ENCODE results near the gene APBB1IP. TPM values are rescaled to one million over a fixed set of nuclear protein-coding genes. Genes with fewer than 3 reads are reported as not detected.
A peak's percentile ranks its signal among the peaks of the same experiment; 100 is the strongest.

The APBB1IP gene
- polyA plus RNA-seq, 3 donors = 24.6 to 78.7 (median 45.4) TPM

GRCh38 chr10:26407406-26407969 is 30.7 kb upstream of the APBB1IP start:
- H3K36me3 ChIP-seq (replicated peaks in 1 of 2; ENCODE audit: control insufficient read depth in 1 of 2, insufficient read depth in 2 of 2, low read length in 2 of 2) = no peaks in the 10 kb centered on the region
- WGBS (ENCODE audit: insufficient coverage) = no CpG with 5 or more reads among the region's 2 CpGs
- no peaks in the 10 kb centered on the region for H3K79me2 ChIP-seq (ENCODE audit: insufficient read depth, low read length)
- H2AFZ ChIP-seq (ENCODE audit: insufficient read depth, low read depth, low read length, poor library complexity, severe bottlenecking) = no peak overlapping the region
- Mint-ChIP-seq H3K9me3 (peaks cover 0 to 3% (median 0%) of the 10 kb centered on the region in 7 donors), H3K27me3 (ENCODE audit: low read depth in 3 of 3) (peaks cover 0 to 3% (median 0%) of the 10 kb centered on the region in 3 donors), H3K4me3 (no peak overlapping the region), H3K36me3 (no peaks in the 10 kb centered on the region), H3K4me1 (peaks cover 22% of the 10 kb centered on the region), H3K27ac (peak overlapping the region; percentile 15 to 87 (median 60))
- H3K4me3 ChIP-seq (replicated peaks in 1 of 3; ENCODE audit: low read depth in 2 of 3, low read length in 3 of 3) = no peak overlapping the region
- TF ChIP-seq CTCF (IDR thresholded peaks at IDR 0.05) = no peak
- no peaks in the 10 kb centered on the region for H3K27me3 ChIP-seq (ENCODE audit: control insufficient read depth in 2 of 2, insufficient read depth in 2 of 2, low read length in 2 of 2)
- peaks cover 9 to 11% of the 10 kb centered on the region in 2 donors for H3K4me1 ChIP-seq (ENCODE audit: control insufficient read depth in 1 of 2, insufficient read depth in 2 of 2, low read length in 2 of 2)
- H3K4me2 ChIP-seq (replicated peaks; ENCODE audit: extremely low read depth, low read length, poor library complexity, severe bottlenecking) = no peak overlapping the region
- no peaks in the 10 kb centered on the region for H4K20me1 ChIP-seq (ENCODE audit: insufficient read depth, low read length)
- intact Hi-C loops (cut with micrococcal nuclease) = no loop called here
- no peaks in the 10 kb centered on the region for H3K9me3 ChIP-seq (replicated peaks in 1 of 2; ENCODE audit: control insufficient read depth in 1 of 2, insufficient read depth in 1 of 2, low read length in 2 of 2)
- no peak overlapping the region for H3K9ac ChIP-seq (ENCODE audit: insufficient read depth, low read length, poor library complexity, severe bottlenecking)
- peak; percentile 74 to 90 (median 83) for DNase-seq
- peak overlapping the region in 1 of 2 donors; percentile 54 for H3K27ac ChIP-seq (ENCODE audit: low read depth in 1 of 2, low read length in 2 of 2)

GRCh38 chr10:26408858-26409494 is 29.2 kb upstream of the APBB1IP start:
- Histone ChIP-seq H3K9me3 (replicated peaks in 1 of 2; ENCODE audit: control insufficient read depth in 1 of 2, insufficient read depth in 1 of 2, low read length in 2 of 2) (no peaks in the 10 kb centered on the region), H2AFZ (ENCODE audit: insufficient read depth, low read depth, low read length, poor library complexity, severe bottlenecking) (no peak overlapping the region), H3K36me3 (replicated peaks in 1 of 2; ENCODE audit: control insufficient read depth in 1 of 2, insufficient read depth in 2 of 2, low read length in 2 of 2) (no peaks in the 10 kb centered on the region), H3K4me3 (replicated peaks in 1 of 3; ENCODE audit: low read depth in 2 of 3, low read length in 3 of 3) (no peak overlapping the region), H3K4me2 (replicated peaks; ENCODE audit: extremely low read depth, low read length, poor library complexity, severe bottlenecking) (no peak overlapping the region), H3K27ac (ENCODE audit: low read depth in 1 of 2, low read length in 2 of 2) (no peak overlapping the region), H3K9ac (ENCODE audit: insufficient read depth, low read length, poor library complexity, severe bottlenecking) (no peak overlapping the region), H4K20me1 (ENCODE audit: insufficient read depth, low read length) (no peaks in the 10 kb centered on the region), H3K27me3 (ENCODE audit: control insufficient read depth in 2 of 2, insufficient read depth in 2 of 2, low read length in 2 of 2) (no peaks in the 10 kb centered on the region), H3K4me1 (ENCODE audit: control insufficient read depth in 1 of 2, insufficient read depth in 2 of 2, low read length in 2 of 2) (peaks cover 19 to 20% of the 10 kb centered on the region in 2 donors), H3K79me2 (ENCODE audit: insufficient read depth, low read length) (no peaks in the 10 kb centered on the region)
- no CpG with 5 or more reads among the region's 5 CpGs for WGBS (ENCODE audit: insufficient coverage)
- Mint-ChIP-seq H3K36me3 (no peaks in the 10 kb centered on the region), H3K4me3 (no peak overlapping the region), H3K27me3 (ENCODE audit: low read depth in 3 of 3) (peaks cover 0 to 3% (median 1%) of the 10 kb centered on the region in 3 donors), H3K27ac (peak overlapping the region in 3 of 7 donors; percentile 58 to 88 (median 64)), H3K4me1 (peaks cover 32% of the 10 kb centered on the region), H3K9me3 (peaks cover 0 to 3% (median 0%) of the 10 kb centered on the region in 7 donors)
- intact Hi-C loops (cut with micrococcal nuclease) = no loop called here
- DNase-seq = no peak
- TF ChIP-seq CTCF (IDR thresholded peaks at IDR 0.05) = no peak

Measured in CD14-positive monocyte (primary cell).